Measurements from ENCODE around the gene SULT4A1. TPM values are rescaled to one million over a fixed set of nuclear protein-coding genes. Genes with fewer than 3 reads are reported as not detected.

The SULT4A1 gene
- total and polyA plus RNA-seq, 9 of the 15 experiments (the other 6 are each of a cell fraction or from before 2014, with no cell fraction given) = 0.03 to 0.20 (median 0.09) TPM; not detected in 3

DNA sequence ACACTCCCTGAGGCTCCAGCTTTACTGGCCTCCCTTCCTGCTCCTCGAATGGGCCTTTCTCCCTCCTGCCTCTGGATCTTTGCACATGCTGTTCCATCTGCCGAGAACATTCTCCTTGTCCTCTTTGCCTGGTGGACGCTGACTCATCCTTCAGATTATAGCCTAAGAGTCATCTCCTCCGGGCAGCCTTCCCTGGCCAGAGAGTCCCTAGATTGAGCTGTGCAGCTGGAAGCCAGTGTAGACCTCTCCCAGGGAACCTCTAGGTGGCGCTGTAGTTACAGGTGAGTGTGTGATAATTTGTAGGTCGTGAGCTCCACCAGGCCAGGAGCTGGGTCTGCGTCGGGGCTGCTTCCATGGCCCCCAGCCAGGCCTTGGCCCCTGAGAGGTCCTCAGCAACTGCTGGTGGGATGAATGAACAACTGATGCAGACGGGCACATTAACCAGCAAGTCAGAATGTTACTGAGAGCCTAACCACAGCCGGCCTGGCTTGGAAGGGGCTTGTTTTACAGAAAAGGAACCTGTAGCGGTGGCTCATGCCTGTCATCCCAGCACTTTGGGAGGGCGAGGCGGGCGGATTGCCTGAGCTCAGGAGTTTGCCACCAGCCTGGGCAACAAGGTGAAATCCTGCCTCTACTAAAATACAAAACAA, 20.8 kb upstream of the SULT4A1 start (continued):
- peak; percentile 66; the same call in 1 of the 2 replicates for TF ChIP-seq JUN (IDR thresholded peaks at IDR 0.05; ENCODE audit: borderline replicate concordance, low read depth, low read length)
- no peak for TF ChIP-seq JUN (CRISPR knock-in tag; IDR thresholded peaks at IDR 0.05; ENCODE audit: borderline replicate concordance)
- TF ChIP-seq, protein P1, sequence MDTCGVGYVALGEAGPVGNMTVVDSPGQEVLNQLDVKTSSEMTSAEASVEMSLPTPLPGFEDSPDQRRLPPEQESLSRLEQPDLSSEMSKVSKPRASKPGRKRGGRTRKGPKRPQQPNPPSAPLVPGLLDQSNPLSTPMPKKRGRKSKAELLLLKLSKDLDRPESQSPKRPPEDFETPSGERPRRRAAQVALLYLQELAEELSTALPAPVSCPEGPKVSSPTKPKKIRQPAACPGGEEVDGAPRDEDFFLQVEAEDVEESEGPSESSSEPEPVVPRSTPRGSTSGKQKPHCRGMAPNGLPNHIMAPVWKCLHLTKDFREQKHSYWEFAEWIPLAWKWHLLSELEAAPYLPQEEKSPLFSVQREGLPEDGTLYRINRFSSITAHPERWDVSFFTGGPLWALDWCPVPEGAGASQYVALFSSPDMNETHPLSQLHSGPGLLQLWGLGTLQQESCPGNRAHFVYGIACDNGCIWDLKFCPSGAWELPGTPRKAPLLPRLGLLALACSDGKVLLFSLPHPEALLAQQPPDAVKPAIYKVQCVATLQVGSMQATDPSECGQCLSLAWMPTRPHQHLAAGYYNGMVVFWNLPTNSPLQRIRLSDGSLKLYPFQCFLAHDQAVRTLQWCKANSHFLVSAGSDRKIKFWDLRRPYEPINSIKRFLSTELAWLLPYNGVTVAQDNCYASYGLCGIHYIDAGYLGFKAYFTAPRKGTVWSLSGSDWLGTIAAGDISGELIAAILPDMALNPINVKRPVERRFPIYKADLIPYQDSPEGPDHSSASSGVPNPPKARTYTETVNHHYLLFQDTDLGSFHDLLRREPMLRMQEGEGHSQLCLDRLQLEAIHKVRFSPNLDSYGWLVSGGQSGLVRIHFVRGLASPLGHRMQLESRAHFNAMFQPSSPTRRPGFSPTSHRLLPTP (IDR thresholded peaks at IDR 0.05; ENCODE audit: borderline replicate concordance, extremely low read depth, insufficient read length) = no peak

DNA sequence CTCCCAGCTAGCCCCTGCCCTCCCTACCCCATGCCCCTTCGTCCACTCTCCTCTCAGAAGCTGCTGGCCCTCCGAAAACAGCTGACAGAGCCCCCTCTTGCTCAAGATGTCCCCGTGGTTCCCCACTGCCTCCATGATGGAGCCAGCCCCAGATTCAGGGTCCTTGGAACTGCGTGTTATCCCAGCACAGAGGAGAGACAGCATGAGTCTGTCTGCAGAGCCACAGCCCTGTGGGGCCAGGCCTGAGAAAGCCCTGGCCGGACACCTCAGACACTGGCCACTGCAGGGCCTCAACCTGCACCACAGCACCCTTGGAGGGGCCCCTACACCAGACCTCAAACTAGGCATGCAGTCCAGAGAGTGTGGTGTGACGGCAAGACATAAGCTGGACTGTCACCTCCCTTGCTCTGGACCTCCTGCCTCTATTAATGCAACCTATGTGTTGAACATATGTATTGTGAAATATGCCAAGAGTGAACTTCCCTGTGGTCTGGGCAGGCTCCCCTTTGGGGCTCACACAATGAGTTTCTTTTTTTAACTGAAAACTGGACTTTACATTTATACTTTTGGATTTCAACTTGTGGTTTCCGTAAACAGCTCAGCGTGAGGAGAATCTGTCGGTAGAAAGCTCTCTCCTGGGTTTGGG, 19.9 kb upstream of the SULT4A1 start:
- H3K27ac ChIP-seq (ENCODE audit: extremely low read depth, low read depth, low read length) = no peak overlapping the region
- no peaks in the 10 kb centered on the region for H3K9me1 ChIP-seq (ENCODE audit: control insufficient read depth, insufficient read depth, low read length)
- H3K4me2 ChIP-seq (ENCODE audit: insufficient read depth, low read length) = no peak overlapping the region
- no TSS peak for BruUV-seq (replicated peaks)
- no peaks in the 10 kb centered on the region for H3K79me2 ChIP-seq (ENCODE audit: control insufficient read depth, insufficient read depth, low read length)
- H3K4me1 ChIP-seq (replicated peaks in 1 of 2; ENCODE audit: control insufficient read depth in 2 of 2, insufficient read depth in 2 of 2, low read length in 2 of 2) = no peaks in the 10 kb centered on the region; a peak in 1 of 5 replicates
- no peak overlapping the region for H3K4me3 ChIP-seq
- H3K9me3 ChIP-seq (replicated peaks; ENCODE audit: control insufficient read depth, insufficient read depth, low read depth, low read length) = no peaks in the 10 kb centered on the region
- no peak overlapping the region for H2AFZ ChIP-seq (ENCODE audit: low read depth, low read length)
- DNase-seq (ENCODE audit: extremely low read depth in 1 of 4, low spot score in 3 of 4) = no peak
- POLR2A ChIA-PET = no interaction called here
- no peak for ATAC-seq
- intact Hi-C loops (cut with micrococcal nuclease) = loop anchor here (10.0 kb wide), 1 partner anchor 743 kb away; no protein-coding TSS in a partner anchor
- no peak overlapping the region for H3K9ac ChIP-seq (ENCODE audit: insufficient read depth in 1 of 2, low read depth in 2 of 2, low read length in 2 of 2)
- FAIRE-seq = no peak
- no peaks in the 10 kb centered on the region for H3K36me3 ChIP-seq (ENCODE audit: control insufficient read depth, insufficient read depth, low read length)
- no peaks in the 10 kb centered on the region; a peak in 1 of 5 replicates for H3K27me3 ChIP-seq (ENCODE audit: control insufficient read depth in 2 of 2, insufficient read depth in 2 of 2, low read length in 2 of 2)
- CTCF ChIA-PET (ENCODE audit: low intra/inter-chr PET ratio) = no interaction called here
- 7% methylated on average over 8 of the region's 9 CpGs for WGBS (ENCODE audit: insufficient coverage, low coverage, missing lambda C conversion rate)
- in situ Hi-C loops (cut with MboI) = no loop called here
- H4K20me1 ChIP-seq (replicated peaks; ENCODE audit: control insufficient read depth, insufficient read depth, low read length) = no peaks in the 10 kb centered on the region; the same call in 1 of the 2 replicates
- TF ChIP-seq DACH1 (IDR thresholded peaks at IDR 0.05; ENCODE audit: partially characterized antibody) = no peak
- TF ChIP-seq NFXL1 (CRISPR knock-in tag; IDR thresholded peaks at IDR 0.05) = no peak
- TF ChIP-seq SRF (CRISPR knock-in tag; IDR thresholded peaks at IDR 0.05) = no peak
- TF ChIP-seq, protein P2, sequence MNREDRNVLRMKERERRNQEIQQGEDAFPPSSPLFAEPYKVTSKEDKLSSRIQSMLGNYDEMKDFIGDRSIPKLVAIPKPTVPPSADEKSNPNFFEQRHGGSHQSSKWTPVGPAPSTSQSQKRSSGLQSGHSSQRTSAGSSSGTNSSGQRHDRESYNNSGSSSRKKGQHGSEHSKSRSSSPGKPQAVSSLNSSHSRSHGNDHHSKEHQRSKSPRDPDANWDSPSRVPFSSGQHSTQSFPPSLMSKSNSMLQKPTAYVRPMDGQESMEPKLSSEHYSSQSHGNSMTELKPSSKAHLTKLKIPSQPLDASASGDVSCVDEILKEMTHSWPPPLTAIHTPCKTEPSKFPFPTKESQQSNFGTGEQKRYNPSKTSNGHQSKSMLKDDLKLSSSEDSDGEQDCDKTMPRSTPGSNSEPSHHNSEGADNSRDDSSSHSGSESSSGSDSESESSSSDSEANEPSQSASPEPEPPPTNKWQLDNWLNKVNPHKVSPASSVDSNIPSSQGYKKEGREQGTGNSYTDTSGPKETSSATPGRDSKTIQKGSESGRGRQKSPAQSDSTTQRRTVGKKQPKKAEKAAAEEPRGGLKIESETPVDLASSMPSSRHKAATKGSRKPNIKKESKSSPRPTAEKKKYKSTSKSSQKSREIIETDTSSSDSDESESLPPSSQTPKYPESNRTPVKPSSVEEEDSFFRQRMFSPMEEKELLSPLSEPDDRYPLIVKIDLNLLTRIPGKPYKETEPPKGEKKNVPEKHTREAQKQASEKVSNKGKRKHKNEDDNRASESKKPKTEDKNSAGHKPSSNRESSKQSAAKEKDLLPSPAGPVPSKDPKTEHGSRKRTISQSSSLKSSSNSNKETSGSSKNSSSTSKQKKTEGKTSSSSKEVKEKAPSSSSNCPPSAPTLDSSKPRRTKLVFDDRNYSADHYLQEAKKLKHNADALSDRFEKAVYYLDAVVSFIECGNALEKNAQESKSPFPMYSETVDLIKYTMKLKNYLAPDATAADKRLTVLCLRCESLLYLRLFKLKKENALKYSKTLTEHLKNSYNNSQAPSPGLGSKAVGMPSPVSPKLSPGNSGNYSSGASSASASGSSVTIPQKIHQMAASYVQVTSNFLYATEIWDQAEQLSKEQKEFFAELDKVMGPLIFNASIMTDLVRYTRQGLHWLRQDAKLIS (CRISPR knock-in tag; IDR thresholded peaks at IDR 0.05) = no peak
- no peak for TF ChIP-seq EP400 (IDR thresholded peaks at IDR 0.05)
- no peak for TF ChIP-seq MEF2D (tag; conservative IDR thresholded peaks at IDR 0.05; ENCODE audit: low read depth)
